GM12878 (cell line): ENCODE results near the gene MORN2. TPM values are rescaled to one million over a fixed set of nuclear protein-coding genes. Genes with fewer than 3 reads are reported as not detected.

ENCODE experiments used
- ATAC-seq: fragments of 200-7000 bp; cut with Tn5 transposase; 3 replicates; pipeline ENCODE4 v1.9.1; 2020; ENCODE audit warnings: mild to moderate bottlenecking, moderate library complexity
- BruUV-seq: library from RNA; stranded (reverse); fragments of 400-500 nt; replicated peaks from 2 replicates; lab custom pipeline; 2021; lab: Mats Ljungman, UMichigan
- CTCF ChIA-PET: fragments of 300-600 bp; sonication (Branson Sonifier 250); formaldehyde crosslinking; extraction: SDS; loops from one replicate; lab custom pipeline; 2021; ENCODE audit warnings: inconsistent platforms; lab: Yijun Ruan, JAX
- POLR2A ChIA-PET: fragments of 350-600 bp; formaldehyde crosslinking; extraction: SDS; loops from one replicate; lab custom pipeline; 2021; ENCODE audit warnings: inconsistent platforms; lab: Charles Lee
- RAD21 ChIA-PET: fragments of 300-600 bp; sonication (Branson Sonifier 250); formaldehyde crosslinking; loops from one replicate; lab custom pipeline; 2023; ENCODE audit warnings: antibody characterized with exemption; ENCODE audit not compliant: unreplicated experiment; lab: Charles Lee
- SMC1A ChIA-PET: fragments of 300-600 bp; sonication (Branson Sonifier 250); formaldehyde crosslinking; loops from one replicate; lab custom pipeline; 2023; ENCODE audit not compliant: unreplicated experiment, uncharacterized antibody; lab: Charles Lee
- DNase-seq: peaks from one replicate; pipeline ENCODE4 v3.0.0-alpha.2; 2011; ENCODE audit warnings: low read depth, low spot score
- FAIRE-seq: peaks from 3 replicates; lab custom pipeline; 2011; peaks lifted over from hg19 to GRCh38; lab: Jason Lieb, UNC
- H2AFZ ChIP-seq: 2 replicates; pipeline ENCODE4 v1.6.0; 2011; ENCODE audit warnings: low read depth, low read length, control low read depth; ENCODE audit not compliant: control insufficient read depth
- H3K27ac ChIP-seq: 2 replicates; pipeline ENCODE4 v1.5.1; 2011; ENCODE audit warnings: control low read depth; ENCODE audit not compliant: control insufficient read depth, insufficient read depth
- H3K27me3 ChIP-seq, 2 experiments: replicated peaks in 1 of 2; 2 replicates each; pipeline versions ENCODE4 v1.6.0 to v1.6.1; 2011; ENCODE audit warnings: low read length in 1 of 2; ENCODE audit not compliant: control insufficient read depth in 2 of 2, insufficient read depth in 2 of 2
- H3K36me3 ChIP-seq, 2 experiments: 2 replicates each; pipeline ENCODE4 v1.5.1; 2011; ENCODE audit warnings: low read length in 1 of 2; ENCODE audit not compliant: control insufficient read depth in 2 of 2, insufficient read depth in 2 of 2
- H3K4me1 ChIP-seq: 2 replicates; pipeline ENCODE4 v1.6.1; 2011; ENCODE audit warnings: mild to moderate bottlenecking, low read length, moderate library complexity, mixed read lengths; ENCODE audit not compliant: control insufficient read depth, insufficient read depth
- H3K4me2 ChIP-seq: 2 replicates; pipeline ENCODE4 v1.6.0; 2011; ENCODE audit warnings: control low read depth; ENCODE audit not compliant: control insufficient read depth, insufficient read depth
- H3K4me3 ChIP-seq: fragments of 200-600 bp; sonication (generic); 2 replicates; pipeline ENCODE4 v1.5.1; 2016
- H3K79me2 ChIP-seq: 2 replicates; pipeline ENCODE4 v1.6.0; 2011; ENCODE audit warnings: low read length; ENCODE audit not compliant: control insufficient read depth, insufficient read depth
- H3K9ac ChIP-seq: 2 replicates; pipeline ENCODE4 v1.8.0; 2011; ENCODE audit warnings: low read length, control low read depth, mixed read lengths; ENCODE audit not compliant: control insufficient read depth, insufficient read depth
- H3K9me3 ChIP-seq: replicated peaks from 3 replicates; pipeline ENCODE4 v1.5.1; 2011; ENCODE audit warnings: mild to moderate bottlenecking, low read length; ENCODE audit not compliant: control insufficient read depth, insufficient read depth
- H4K20me1 ChIP-seq: 2 replicates; pipeline ENCODE4 v1.6.0; 2011; ENCODE audit not compliant: control insufficient read depth, insufficient read depth
- ASH2L ChIP-seq: fragments of 300-600, 200-600 bp; sonication (generic); IDR thresholded peaks from 2 replicates; pipeline ENCODE4 v1.6.1; 2017; ENCODE audit warnings: low read depth, mild to moderate bottlenecking, borderline replicate concordance
- CBFB ChIP-seq: IDR thresholded peaks from 2 replicates; pipeline ENCODE4 v1.6.1; 2016; ENCODE audit warnings: antibody characterized with exemption, low read depth
- FOS ChIP-seq: IDR thresholded peaks from 3 replicates; pipeline ENCODE4 v1.6.1; 2011; ENCODE audit warnings: borderline replicate concordance; ENCODE audit not compliant: insufficient read length; ENCODE audit errors: extremely low read depth
- MEF2B ChIP-seq: fragments of 450-650 bp; IDR thresholded peaks from 2 replicates; pipeline ENCODE4 v1.6.1; 2018; ENCODE audit warnings: mild to moderate bottlenecking, moderate library complexity; ENCODE audit not compliant: partially characterized antibody, poor library complexity, severe bottlenecking
- MXI1 ChIP-seq: fragments of 150-350 bp; IDR thresholded peaks from 2 replicates; pipeline ENCODE4 v1.6.1; 2011; ENCODE audit warnings: low read depth, mild to moderate bottlenecking, inconsistent platforms, low read length, improper control_type of control experiment
- NR2C2 ChIP-seq: IDR thresholded peaks from 2 replicates; pipeline ENCODE4 v1.6.1; 2011; ENCODE audit warnings: borderline replicate concordance, low read depth; ENCODE audit not compliant: control insufficient read depth, insufficient read length
- RFX5 ChIP-seq: IDR thresholded peaks from 2 replicates; pipeline ENCODE4 v1.6.1; 2011; ENCODE audit warnings: low read depth, low read length, improper control_type of control experiment
- SMC3 ChIP-seq: IDR thresholded peaks from 2 replicates; pipeline ENCODE4 v1.6.1; 2011; ENCODE audit warnings: low read length, improper control_type of control experiment, borderline replicate concordance
- ZNF687 ChIP-seq: fragments of 450-650 bp; IDR thresholded peaks from 2 replicates; pipeline ENCODE4 v1.6.1; 2017; ENCODE audit warnings: mild to moderate bottlenecking, moderate library complexity
- ZZZ3 ChIP-seq: IDR thresholded peaks from 2 replicates; pipeline ENCODE4 v1.6.1; 2011; ENCODE audit warnings: low read depth; ENCODE audit not compliant: control insufficient read depth, insufficient read length
- WGBS: methylation state at CpG from one replicate; pipeline ENCODE4 v1.1.6; 2016; ENCODE audit warnings: low lambda C conversion rate; ENCODE audit not compliant: insufficient replicate concordance, insufficient coverage; ENCODE audit errors: missing lambda C conversion rate; 5-methylcytosine and 5-hydroxymethylcytosine counted together
- in situ Hi-C: fragments of 300-500 bp; cut with MboI; formaldehyde crosslinking; loops from 9 replicates; pipeline ENCODE4 v1.14.3; 2018; ENCODE audit warnings: mixed read lengths
- intact Hi-C: fragments of 100-400 bp; cut with micrococcal nuclease; formaldehyde crosslinking; loops from one replicate; pipeline ENCODE4 v1.14.2; 2022; ENCODE audit not compliant: unreplicated experiment
- polyA plus RNA-seq, 11 experiments: library from polyadenylated mRNA; depleted of rRNA in 4 of 11; unstranded in 6 of 11; stranded (reverse) in 5 of 11; fragments of >200 nt; fragmentation: Nextera tagmentation in 4 of 11; fragmentation: Illumina TruSeq in 1 of 11; extraction: Ambion mirVana in 4 of 11; extraction: Trizol in 1 of 11; gene quantifications; 1 replicate in 1 of 11; 2 replicates in 10 of 11; pipeline versions ENCODE4 v1.2.1 to v1.2.3, GENCODE V29; 2011 to 2016; ENCODE audit warnings: inconsistent platforms in 2 of 11, missing spikeins in 2 of 11, low read depth in 1 of 11
- total RNA-seq, 4 experiments: library from RNA; depleted of rRNA in 3 of 4; stranded (reverse); fragments of >200 nt in 3 of 4; fragmentation: Illumina TruSeq in 1 of 4; extraction: Trizol in 1 of 4; gene quantifications; 2 replicates each; pipeline versions ENCODE4 v1.2.1 to v1.2.3, GENCODE V29; 2013 to 2021

MORN2 gene
- total and polyA plus RNA-seq, 10 of the 15 experiments (the other 5 are each of a cell fraction or from before 2014, with no cell fraction given) = 2.3 to 26.9 (median 8.0) TPM

- H3K27me3 ChIP-seq = no peaks in the 10 kb centered on the region
- peak; percentile 84 for FAIRE-seq
- POLR2A ChIA-PET = interaction anchor here (1.2 to 1.4 kb wide), 3 partner anchors 10 to 244 kb away, joined by 3 to 4 read pairs (median 3); no protein-coding TSS in a partner anchor
Measured at GRCh38 chr2:38875227-38875575, 575 bp upstream of the MORN2 start.

More at GRCh38 chr2:38875227-38875575, 575 bp upstream of the MORN2 start:
- TF ChIP-seq NR2C2 (no peak), ZZZ3 (no peak), ASH2L (no peak), ZNF687 (no peak), MXI1 (no peak), CBFB (no peak), MEF2B (no peak), SMC3 (no peak), FOS (no peak), RFX5 (no peak)
- ChIA-PET SMC1A (interaction anchor here (2.2 kb wide), 1 partner anchor 294 kb away, joined by 7 read pairs; no protein-coding TSS in a partner anchor), RAD21 (no interaction called here), CTCF (no interaction called here)
- H3K4me2 ChIP-seq = peak overlapping the region; percentile 81
- WGBS = 3% methylated on average over 10 of the region's 10 CpGs
- H2AFZ ChIP-seq = peak overlapping the region; percentile 95
- no peak for DNase-seq
- H3K36me3 ChIP-seq = no peaks in the 10 kb centered on the region
- in situ Hi-C loops (no loop called here), intact Hi-C loops (no loop called here)
- BruUV-seq = TSS peak; percentile 82
- no peaks in the 10 kb centered on the region; the same call in 2 of the 3 replicates for H3K9me3 ChIP-seq
- H3K4me1 ChIP-seq = no peaks in the 10 kb centered on the region
- H3K27ac ChIP-seq = no peak overlapping the region; the same call in 1 of the 2 replicates
- H4K20me1 ChIP-seq = no peaks in the 10 kb centered on the region
- ATAC-seq = peak; percentile 17; the same call in 2 of the 3 replicates
- peaks cover 7% of the 10 kb centered on the region for H3K79me2 ChIP-seq
- H3K4me3 ChIP-seq = peak overlapping the region; percentile 93
- H3K9ac ChIP-seq = peak overlapping the region; percentile 73
